ENCODE measurements around the gene EXOC6.

EXOC6 gene

GRCh38 chr10:93028883-93029282, 180.6 kb downstream of the EXOC6 start:
- DNase-seq, result no peak

- no peak for DNase-seq
Observed at GRCh38 chr10:93030409-93030808, 182.1 kb downstream of the EXOC6 start.

GRCh38 chr10:93032105-93032808, 183.9 kb downstream of the EXOC6 start:
- no peak for DNase-seq

GRCh38 chr10:93032809-93033137, 184.5 kb downstream of the EXOC6 start:
- no peak for DNase-seq

- DNase-seq, result no peak
Observed at GRCh38 chr10:93034426-93034825, 186.1 kb downstream of the EXOC6 start.

GRCh38 chr10:93039110-93039509, 190.8 kb downstream of the EXOC6 start:
- no peak for DNase-seq

- DNase-seq, result no peak
Observed at GRCh38 chr10:93039721-93040120, 191.4 kb downstream of the EXOC6 start.

- no peak for DNase-seq
Observed at GRCh38 chr10:93054486-93054885, 206.2 kb downstream of the EXOC6 start.

GRCh38 chr10:93058139-93058538, 209.8 kb downstream of the EXOC6 start:
- no peak for DNase-seq

- no peak for DNase-seq
Observed at GRCh38 chr10:93059975-93060886, 211.9 kb downstream of the EXOC6 start, which contains the start of gene CYP26C1. Gene CYP26C1, plus strand, starts transcription at chr10:93060798. Its CDS starts 466 bp downstream, at chr10:93061264.

GRCh38 chr10:93060887-93061593, 212.7 kb downstream of the EXOC6 start:
- no peak for DNase-seq

GRCh38 chr10:93061594-93062513, 213.5 kb downstream of the EXOC6 start:
- no peak for DNase-seq

- DNase-seq, result no peak
Observed at GRCh38 chr10:93062514-93063143, 214.3 kb downstream of the EXOC6 start.

GRCh38 chr10:93063144-93063976, 215.0 kb downstream of the EXOC6 start:
- no peak for DNase-seq

- DNase-seq, result no peak
Observed at GRCh38 chr10:93063977-93064660, 215.8 kb downstream of the EXOC6 start.

GRCh38 chr10:93064874-93065660, 216.7 kb downstream of the EXOC6 start:
- no peak for DNase-seq

GRCh38 chr10:93065675-93066543, 217.6 kb downstream of the EXOC6 start:
- no peak for DNase-seq

- no peak for DNase-seq
Observed at GRCh38 chr10:93066544-93066913, 218.2 kb downstream of the EXOC6 start.

Data from activated effector memory CD4-positive, alpha-beta T cell treated with Interleukin-2 at 50 U/mL for 16 hours (primary cell).